22Rv1 (cell line): ENCODE data around the gene VTI1A.

Experiments
- ZFX ChIP-seq: fragments of 450-650 bp; IDR thresholded peaks from 2 replicates; pipeline ENCODE4 v1.6.1; 2017; ENCODE audit warnings: antibody characterized with exemption, borderline replicate concordance
- TF ChIP-seq, protein P1 (sequence below): fragments of 450-650 bp; IDR thresholded peaks from 2 replicates; pipeline ENCODE4 v1.5.1; 2017; ENCODE audit warnings: mild to moderate bottlenecking

DNA sequence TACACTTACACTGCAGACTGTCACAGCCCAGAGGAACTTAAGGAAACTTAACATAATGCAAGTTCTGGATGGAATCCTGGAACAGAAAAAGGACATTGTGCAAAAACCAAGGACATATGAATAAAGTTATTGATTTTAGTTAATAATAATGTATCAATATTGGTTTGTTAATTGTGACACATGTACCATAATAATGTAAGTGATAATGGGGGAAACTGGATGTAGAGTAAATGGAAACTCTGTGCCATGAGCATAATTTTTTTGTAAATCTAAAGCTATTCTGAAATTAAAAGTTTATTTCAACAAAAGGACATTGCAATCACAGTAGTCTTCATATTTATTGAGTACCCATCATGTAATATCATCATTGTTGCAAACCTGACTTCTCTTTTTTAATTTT, 107.2 kb downstream of the VTI1A start:
- TF ChIP-seq, protein P1, sequence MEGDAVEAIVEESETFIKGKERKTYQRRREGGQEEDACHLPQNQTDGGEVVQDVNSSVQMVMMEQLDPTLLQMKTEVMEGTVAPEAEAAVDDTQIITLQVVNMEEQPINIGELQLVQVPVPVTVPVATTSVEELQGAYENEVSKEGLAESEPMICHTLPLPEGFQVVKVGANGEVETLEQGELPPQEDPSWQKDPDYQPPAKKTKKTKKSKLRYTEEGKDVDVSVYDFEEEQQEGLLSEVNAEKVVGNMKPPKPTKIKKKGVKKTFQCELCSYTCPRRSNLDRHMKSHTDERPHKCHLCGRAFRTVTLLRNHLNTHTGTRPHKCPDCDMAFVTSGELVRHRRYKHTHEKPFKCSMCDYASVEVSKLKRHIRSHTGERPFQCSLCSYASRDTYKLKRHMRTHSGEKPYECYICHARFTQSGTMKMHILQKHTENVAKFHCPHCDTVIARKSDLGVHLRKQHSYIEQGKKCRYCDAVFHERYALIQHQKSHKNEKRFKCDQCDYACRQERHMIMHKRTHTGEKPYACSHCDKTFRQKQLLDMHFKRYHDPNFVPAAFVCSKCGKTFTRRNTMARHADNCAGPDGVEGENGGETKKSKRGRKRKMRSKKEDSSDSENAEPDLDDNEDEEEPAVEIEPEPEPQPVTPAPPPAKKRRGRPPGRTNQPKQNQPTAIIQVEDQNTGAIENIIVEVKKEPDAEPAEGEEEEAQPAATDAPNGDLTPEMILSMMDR: no peak
- no peak for TF ChIP-seq ZFX
